SK-N-SH treated with all-trans-retinoic acid at 6 μM for 48 hours (cell line): ENCODE data around the gene SUFU.

ENCODE experiments used
- ATAC-seq: fragments of 200-7000 bp; cut with Tn5 transposase; 3 replicates; pipeline ENCODE4 v1.9.1; 2020; ENCODE audit warnings: mild to moderate bottlenecking, moderate library complexity
- ARNTL ChIP-seq: fragments of 450-650 bp; formaldehyde crosslinking; IDR thresholded peaks from 2 replicates; pipeline ENCODE4 v1.5.0; 2020; ENCODE audit warnings: low read depth, mild to moderate bottlenecking, moderate library complexity, borderline replicate concordance
- BACH2 ChIP-seq: fragments of 250-450 bp; sonication (Bioruptor Pico); IDR thresholded peaks from 2 replicates; pipeline ENCODE4 v1.9.0; 2021; ENCODE audit warnings: mild to moderate bottlenecking, borderline replicate concordance
- CREB5 ChIP-seq: fragments of 250-450 bp; sonication (Bioruptor Pico); IDR thresholded peaks from 2 replicates; pipeline ENCODE4 v1.5.1; 2020; ENCODE audit warnings: low read depth, mild to moderate bottlenecking, moderate library complexity
- CSDC2 ChIP-seq: fragments of 250-450 bp; sonication (Bioruptor Pico); IDR thresholded peaks from 2 replicates; pipeline ENCODE4 v1.5.0; 2020; ENCODE audit warnings: mild to moderate bottlenecking, moderate library complexity
- CSRNP3 ChIP-seq: fragments of 250-450 bp; sonication (Bioruptor Pico); IDR thresholded peaks from 2 replicates; pipeline ENCODE4 v1.5.1; 2021; ENCODE audit warnings: mild to moderate bottlenecking, moderate library complexity
- ESRRG ChIP-seq: fragments of 250-450 bp; sonication (Bioruptor Pico); IDR thresholded peaks from 2 replicates; pipeline ENCODE4 v1.6.1; 2021; ENCODE audit warnings: mild to moderate bottlenecking
- GLIS3 ChIP-seq: fragments of 250-450 bp; sonication (Bioruptor Pico); IDR thresholded peaks from 2 replicates; pipeline ENCODE4 v1.5.0; 2020; ENCODE audit warnings: mild to moderate bottlenecking, moderate library complexity
- ISL1 ChIP-seq: fragments of 250-450 bp; sonication (Bioruptor Pico); IDR thresholded peaks from 2 replicates; pipeline ENCODE4 v2.1.2; 2022; ENCODE audit warnings: mild to moderate bottlenecking, moderate library complexity
- OSR1 ChIP-seq: fragments of 250-450 bp; sonication (Bioruptor Pico); IDR thresholded peaks from 2 replicates; pipeline ENCODE4 v1.8.0; 2022; ENCODE audit warnings: moderate library complexity, mild to moderate bottlenecking, inconsistent platforms
- PATZ1 ChIP-seq: fragments of 250-450 bp; sonication (Bioruptor Pico); IDR thresholded peaks from 2 replicates; pipeline ENCODE4 v1.8.0; 2020; ENCODE audit warnings: mild to moderate bottlenecking, moderate library complexity, borderline replicate concordance
- PPARA ChIP-seq: fragments of 250-450 bp; sonication (Bioruptor Pico); IDR thresholded peaks from 2 replicates; pipeline ENCODE4 v1.5.0; 2020; ENCODE audit warnings: mild to moderate bottlenecking, borderline replicate concordance
- RARB ChIP-seq: fragments of 250-450 bp; sonication (Bioruptor Pico); IDR thresholded peaks from 2 replicates; pipeline ENCODE4 v1.8.0; 2021; ENCODE audit warnings: mild to moderate bottlenecking, moderate library complexity
- SNAI2 ChIP-seq: fragments of 250-450 bp; sonication (Bioruptor Pico); IDR thresholded peaks from 2 replicates; pipeline ENCODE4 v1.5.0; 2020; ENCODE audit warnings: mild to moderate bottlenecking, moderate library complexity
- TCF4 ChIP-seq: fragments of 250-450 bp; sonication (Bioruptor Pico); IDR thresholded peaks from 2 replicates; pipeline ENCODE4 v1.8.0; 2021; ENCODE audit warnings: mild to moderate bottlenecking, moderate library complexity, borderline replicate concordance
- TOX ChIP-seq: fragments of 250-450 bp; sonication (Bioruptor Pico); IDR thresholded peaks from 2 replicates; pipeline ENCODE4 v1.8.0; 2021; ENCODE audit warnings: mild to moderate bottlenecking, moderate library complexity, borderline replicate concordance
- ZC3H10 ChIP-seq: fragments of 250-450 bp; sonication (Bioruptor Pico); IDR thresholded peaks from 2 replicates; pipeline ENCODE4 v1.5.1; 2021; ENCODE audit warnings: mild to moderate bottlenecking, moderate library complexity
- ZFP3 ChIP-seq: fragments of 250-450 bp; sonication (Bioruptor Pico); IDR thresholded peaks from 2 replicates; pipeline ENCODE4 v1.5.0; 2020; ENCODE audit warnings: mild to moderate bottlenecking, moderate library complexity
- ZNF565 ChIP-seq: fragments of 450-650 bp; formaldehyde crosslinking; conservative IDR thresholded peaks from 2 replicates; pipeline ENCODE4 v1.5.0; 2020; ENCODE audit warnings: low read depth, mild to moderate bottlenecking, moderate library complexity
- ZNF70 ChIP-seq: fragments of 450-650 bp; formaldehyde crosslinking; IDR thresholded peaks from 2 replicates; pipeline ENCODE4 v1.5.0; 2020; ENCODE audit warnings: mild to moderate bottlenecking, moderate library complexity
- ZNF8 ChIP-seq: fragments of 450-650 bp; formaldehyde crosslinking; IDR thresholded peaks from 2 replicates; pipeline ENCODE4 v1.5.0; 2020; ENCODE audit warnings: mild to moderate bottlenecking, moderate library complexity
- TF ChIP-seq, protein P1 (sequence below): fragments of 250-450 bp; sonication (Bioruptor Pico); IDR thresholded peaks from 2 replicates; pipeline ENCODE4 v1.5.0; 2020; ENCODE audit warnings: mild to moderate bottlenecking, moderate library complexity

SUFU gene

GRCh38 chr10:102615361-102615760 lies 111.6 kb downstream of the SUFU start:
- no peak for TF ChIP-seq CSRNP3 (CRISPR knock-in tag)
- no peak for TF ChIP-seq PATZ1 (CRISPR knock-in tag)
- no peak for TF ChIP-seq OSR1
- TF ChIP-seq ZFP3 (CRISPR knock-in tag): no peak
- no peak for TF ChIP-seq ZNF70 (CRISPR knock-in tag)
- TF ChIP-seq ZNF8 (CRISPR knock-in tag): no peak
- peak; percentile 75 for ATAC-seq

- ATAC-seq: peak; percentile 34; the same call in 2 of the 3 replicates
- TF ChIP-seq ZC3H10 (no peak), BACH2 (CRISPR knock-in tag) (no peak), CREB5 (CRISPR knock-in tag) (no peak), ARNTL (CRISPR knock-in tag) (no peak), OSR1 (no peak), PATZ1 (CRISPR knock-in tag) (no peak), TOX (CRISPR knock-in tag) (no peak), TCF4 (no peak)
- TF ChIP-seq, protein P1, sequence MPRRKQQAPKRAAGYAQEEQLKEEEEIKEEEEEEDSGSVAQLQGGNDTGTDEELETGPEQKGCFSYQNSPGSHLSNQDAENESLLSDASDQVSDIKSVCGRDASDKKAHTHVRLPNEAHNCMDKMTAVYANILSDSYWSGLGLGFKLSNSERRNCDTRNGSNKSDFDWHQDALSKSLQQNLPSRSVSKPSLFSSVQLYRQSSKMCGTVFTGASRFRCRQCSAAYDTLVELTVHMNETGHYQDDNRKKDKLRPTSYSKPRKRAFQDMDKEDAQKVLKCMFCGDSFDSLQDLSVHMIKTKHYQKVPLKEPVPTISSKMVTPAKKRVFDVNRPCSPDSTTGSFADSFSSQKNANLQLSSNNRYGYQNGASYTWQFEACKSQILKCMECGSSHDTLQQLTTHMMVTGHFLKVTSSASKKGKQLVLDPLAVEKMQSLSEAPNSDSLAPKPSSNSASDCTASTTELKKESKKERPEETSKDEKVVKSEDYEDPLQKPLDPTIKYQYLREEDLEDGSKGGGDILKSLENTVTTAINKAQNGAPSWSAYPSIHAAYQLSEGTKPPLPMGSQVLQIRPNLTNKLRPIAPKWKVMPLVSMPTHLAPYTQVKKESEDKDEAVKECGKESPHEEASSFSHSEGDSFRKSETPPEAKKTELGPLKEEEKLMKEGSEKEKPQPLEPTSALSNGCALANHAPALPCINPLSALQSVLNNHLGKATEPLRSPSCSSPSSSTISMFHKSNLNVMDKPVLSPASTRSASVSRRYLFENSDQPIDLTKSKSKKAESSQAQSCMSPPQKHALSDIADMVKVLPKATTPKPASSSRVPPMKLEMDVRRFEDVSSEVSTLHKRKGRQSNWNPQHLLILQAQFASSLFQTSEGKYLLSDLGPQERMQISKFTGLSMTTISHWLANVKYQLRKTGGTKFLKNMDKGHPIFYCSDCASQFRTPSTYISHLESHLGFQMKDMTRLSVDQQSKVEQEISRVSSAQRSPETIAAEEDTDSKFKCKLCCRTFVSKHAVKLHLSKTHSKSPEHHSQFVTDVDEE (CRISPR knock-in tag): no peak
Observed at GRCh38 chr10:102616066-102616770, 112.4 kb downstream of the SUFU start.

- TF ChIP-seq GLIS3 (CRISPR knock-in tag) (no peak), OSR1 (no peak), TOX (CRISPR knock-in tag) (no peak), RARB (no peak), ZNF565 (CRISPR knock-in tag) (no peak), BACH2 (CRISPR knock-in tag) (no peak), ISL1 (CRISPR knock-in tag) (no peak), CSDC2 (no peak), CREB5 (CRISPR knock-in tag) (no peak), CSRNP3 (CRISPR knock-in tag) (no peak), PPARA (CRISPR knock-in tag) (no peak), TCF4 (no peak), ARNTL (CRISPR knock-in tag) (no peak), ZC3H10 (no peak), ESRRG (CRISPR knock-in tag) (no peak), ZNF70 (CRISPR knock-in tag) (no peak), ZNF8 (CRISPR knock-in tag) (no peak), SNAI2 (CRISPR knock-in tag) (no peak)
- ATAC-seq: no peak
Observed at GRCh38 chr10:102617041-102617440, 113.3 kb downstream of the SUFU start.
